Central memory CD8-positive, alpha-beta T cell (primary cell): ENCODE results near the gene C16orf46.

ENCODE experiments used
- ATAC-seq: fragments of 150-1000 bp; cut with Tn5 transposase; replicated peaks from 2 replicates; pipeline ENCODE4 v1.10.0; 2022; ENCODE audit warnings: mild to moderate bottlenecking, moderate FRiP score, moderate number of reproducible peaks; ENCODE audit not compliant: poor library complexity, severe bottlenecking; ENCODE audit errors: extremely low read depth
- DNase-seq, 2 donors: peaks; one replicate each; pipeline ENCODE4 v3.0.0; 2021; ENCODE audit warnings: low spot score in 2 of 2
- H3K27ac Mint-ChIP-seq: one replicate; pipeline ENCODE4 v1.8.0; 2022; ENCODE audit warnings: low read depth, mild to moderate bottlenecking, moderate library complexity, mixed read lengths
- H3K27me3 Mint-ChIP-seq: one replicate; pipeline ENCODE4 v1.8.0; 2022; ENCODE audit warnings: mixed read lengths
- H3K36me3 Mint-ChIP-seq: one replicate; pipeline ENCODE4 v1.8.0; 2022; ENCODE audit warnings: mild to moderate bottlenecking, moderate library complexity, mixed read lengths; ENCODE audit not compliant: insufficient read depth
- H3K4me1 Mint-ChIP-seq: one replicate; pipeline ENCODE4 v1.8.0; 2022; ENCODE audit warnings: mixed read lengths
- H3K4me3 Mint-ChIP-seq: one replicate; pipeline ENCODE4 v1.8.0; 2022; ENCODE audit warnings: mild to moderate bottlenecking, moderate library complexity, mixed read lengths
- H3K9me3 Mint-ChIP-seq: one replicate; pipeline ENCODE4 v1.8.0; 2022; ENCODE audit warnings: mixed read lengths

C16orf46 gene

DNA sequence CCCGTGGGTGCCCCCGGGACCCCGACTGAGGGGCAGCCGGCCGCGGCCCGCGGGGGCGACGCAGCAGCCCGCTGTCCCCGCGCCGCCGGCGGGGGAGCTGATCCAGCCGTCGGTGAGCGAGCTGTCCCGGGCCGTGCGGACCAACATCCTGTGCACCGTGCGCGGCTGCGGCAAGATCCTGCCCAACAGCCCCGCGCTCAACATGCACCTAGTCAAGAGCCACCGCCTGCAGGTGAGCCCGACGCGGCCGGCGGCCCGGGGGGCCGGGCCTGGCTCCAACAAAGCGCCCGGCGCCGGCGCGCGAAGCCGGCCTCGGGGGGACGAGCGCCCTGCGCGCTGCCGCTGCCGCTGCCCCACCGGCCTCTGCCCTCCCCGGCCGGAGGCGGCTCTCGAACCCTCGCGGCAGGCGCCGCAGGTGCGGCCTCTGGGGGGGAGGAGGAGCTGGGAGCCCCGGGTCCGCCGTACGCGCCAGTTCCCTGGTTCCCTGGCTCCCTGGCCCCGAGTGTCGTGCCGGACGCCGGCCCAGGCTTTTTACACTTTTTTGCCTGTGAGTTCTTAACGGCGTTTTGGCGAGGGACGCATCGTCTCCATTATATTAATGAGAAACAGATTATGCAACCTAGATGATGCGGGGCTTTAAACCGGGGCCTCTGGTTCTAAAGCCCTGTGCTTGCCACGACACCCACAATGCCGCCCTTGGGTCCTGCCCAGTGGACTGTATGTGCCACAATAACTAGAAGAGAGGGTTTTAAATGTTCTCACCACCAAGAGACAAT lies 40.9 kb downstream of the C16orf46 start:
- Mint-ChIP-seq H3K27me3 (no peaks in the 10 kb centered on the region), H3K9me3 (no peaks in the 10 kb centered on the region), H3K27ac (peak overlapping the region; percentile 74), H3K4me3 (peak overlapping the region; percentile 77), H3K36me3 (peaks cover 3% of the 10 kb centered on the region), H3K4me1 (peaks cover 30% of the 10 kb centered on the region)
- ATAC-seq (peak; percentile 68), DNase-seq (peak in 1 of 2 donors; percentile 21)

DNA sequence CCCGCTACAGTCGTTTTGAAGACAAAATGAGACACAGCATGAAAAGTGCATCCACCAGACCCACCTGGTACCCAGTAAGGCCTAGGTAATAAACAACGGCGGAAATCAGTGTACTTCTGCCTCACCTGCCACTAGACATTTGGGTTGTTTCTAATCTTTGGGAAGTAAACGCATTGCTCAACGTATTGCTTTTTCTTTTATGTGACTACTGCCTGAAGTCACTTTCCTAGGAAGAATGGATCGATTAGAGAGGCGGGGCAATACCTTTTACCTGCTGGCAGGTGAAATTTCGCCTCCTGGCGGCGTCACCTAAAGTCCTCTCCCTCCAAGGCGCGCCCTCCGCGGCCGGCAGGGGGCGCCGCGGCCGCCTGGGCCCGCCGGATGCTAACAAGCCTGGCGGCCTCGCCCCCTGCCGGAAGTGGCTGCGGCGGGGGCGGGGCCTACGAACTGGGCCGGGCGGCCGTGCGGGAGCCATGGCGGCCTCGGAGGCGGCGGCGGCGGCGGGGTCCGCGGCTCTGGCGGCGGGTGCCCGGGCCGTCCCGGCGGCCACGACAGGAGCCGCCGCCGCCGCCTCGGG lies 41.6 kb downstream of the C16orf46 start, which contains the start of gene ATMIN:
Gene ATMIN (plus strand): TSS at position 445 of the 577 bp plus-strand sequence. CDS start 29 bp downstream, at position 474.
- Mint-ChIP-seq H3K4me3 (peak within 1 kb of the TSS; percentile 77), H3K27ac (peak within 1 kb of the TSS; percentile 74), H3K4me1 (peaks cover 26% of the 10 kb centered on the region), H3K9me3 (no peaks in the 10 kb centered on the region), H3K36me3 (peaks cover 1% of the 10 kb centered on the region), H3K27me3 (no peaks in the 10 kb centered on the region)
- peak; percentile 74 to 81 for DNase-seq
- ATAC-seq, result peak; percentile 98

DNA sequence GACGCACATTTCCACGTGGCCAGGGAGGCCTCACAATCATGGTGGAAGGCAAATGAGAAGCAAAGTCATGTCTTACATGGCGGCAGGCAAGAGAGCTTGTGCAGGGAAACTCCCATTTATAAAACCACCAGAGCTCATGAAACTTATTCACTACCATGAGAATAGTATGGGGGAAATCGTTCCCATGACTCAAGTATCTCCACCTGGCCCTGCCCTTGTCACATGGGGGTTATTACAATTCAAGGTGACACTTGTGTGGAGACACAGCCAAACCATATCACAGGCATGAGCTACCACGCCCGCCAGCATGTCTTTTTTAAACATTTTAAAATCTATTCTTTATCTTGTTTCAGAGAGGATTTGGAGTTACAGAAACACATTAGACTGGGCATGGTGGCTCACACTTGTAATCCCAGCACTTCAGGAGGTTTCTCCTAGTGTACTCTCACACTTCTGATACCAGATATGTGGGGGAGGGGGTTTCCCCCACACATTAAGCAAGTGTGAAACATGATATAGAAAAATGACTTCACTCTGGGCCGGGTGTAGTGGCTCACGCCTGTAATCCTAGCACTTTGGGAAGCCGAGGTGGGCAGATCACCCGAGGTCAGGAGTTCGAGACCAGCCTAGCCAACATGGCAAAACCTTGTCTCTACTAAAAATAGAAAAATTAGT lies 47.0 kb downstream of the C16orf46 start:
- H3K36me3 Mint-ChIP-seq, result peaks cover 6% of the 10 kb centered on the region
- H3K9me3 Mint-ChIP-seq, result no peaks in the 10 kb centered on the region
- no peak overlapping the region for H3K4me3 Mint-ChIP-seq
- no peak for ATAC-seq
- H3K27ac Mint-ChIP-seq, result no peak overlapping the region
- no peak for DNase-seq
- no peaks in the 10 kb centered on the region for H3K27me3 Mint-ChIP-seq
- H3K4me1 Mint-ChIP-seq, result no peaks in the 10 kb centered on the region

DNA sequence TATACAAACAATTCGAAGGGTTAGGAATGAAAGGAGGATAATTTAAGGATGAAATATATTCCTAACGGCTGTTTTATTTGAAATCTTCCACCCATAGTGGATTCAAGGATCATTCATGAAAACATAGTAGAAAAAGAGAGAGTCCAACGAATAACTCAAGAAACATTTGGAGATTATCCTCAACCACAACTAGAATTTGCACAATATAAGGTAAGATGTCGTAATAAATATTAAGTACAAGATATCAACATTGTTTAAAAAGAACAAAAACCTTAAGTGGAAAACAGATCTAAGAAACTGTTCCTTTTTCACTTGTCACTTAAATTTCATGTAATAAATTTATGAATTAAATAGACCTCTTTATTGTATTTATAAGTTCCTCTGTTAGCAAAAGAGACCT lies 50.6 kb downstream of the C16orf46 start:
- Mint-ChIP-seq H3K36me3 (peaks cover 7% of the 10 kb centered on the region), H3K9me3 (no peaks in the 10 kb centered on the region), H3K4me1 (no peaks in the 10 kb centered on the region), H3K4me3 (no peak overlapping the region), H3K27ac (no peak overlapping the region), H3K27me3 (no peaks in the 10 kb centered on the region)
- no peak for DNase-seq
- no peak for ATAC-seq

DNA sequence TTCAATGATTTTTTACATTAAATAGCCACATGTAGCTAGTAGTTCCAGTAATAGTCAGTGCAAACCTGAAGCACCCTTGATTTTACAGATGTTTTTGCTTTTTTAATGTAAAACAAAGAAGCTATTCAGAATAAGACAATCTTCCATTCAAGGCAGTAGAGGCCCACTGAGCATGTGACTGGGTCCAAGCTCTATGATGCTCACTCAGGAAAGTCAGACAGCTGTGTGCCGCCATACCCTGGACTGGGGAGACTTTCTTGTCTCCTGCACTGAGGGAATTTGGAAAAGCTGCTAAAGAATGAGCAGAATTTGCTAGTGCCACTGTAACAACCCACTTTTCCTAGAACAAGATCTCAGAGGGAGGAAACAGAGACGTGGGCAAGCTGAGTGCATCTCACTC lies 58.5 kb downstream of the C16orf46 start:
- Mint-ChIP-seq H3K4me3 (no peak overlapping the region), H3K36me3 (peaks cover 17% of the 10 kb centered on the region), H3K27ac (no peak overlapping the region), H3K9me3 (no peaks in the 10 kb centered on the region), H3K4me1 (peaks cover 4% of the 10 kb centered on the region), H3K27me3 (no peaks in the 10 kb centered on the region)
- DNase-seq (no peak), ATAC-seq (no peak)

DNA sequence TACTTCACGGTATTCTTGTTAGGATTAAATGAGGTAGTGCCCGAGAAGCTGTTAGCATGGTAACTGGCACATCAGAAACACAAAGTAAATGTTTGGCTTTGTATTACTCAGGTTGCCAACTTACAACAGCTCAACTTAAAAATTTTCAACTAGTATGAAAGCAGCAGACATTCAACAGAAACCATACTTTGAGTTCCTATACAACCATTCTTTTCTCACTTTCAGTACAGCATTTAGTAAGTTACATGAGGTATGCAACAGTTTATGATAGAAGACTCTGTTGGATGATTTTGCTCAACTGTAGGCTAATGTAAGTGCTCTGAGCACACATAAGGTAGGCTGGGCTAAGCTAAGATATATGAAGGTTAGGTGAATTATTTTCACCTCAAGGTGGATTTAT lies 62.4 kb downstream of the C16orf46 start:
- Mint-ChIP-seq H3K9me3 (no peaks in the 10 kb centered on the region), H3K4me3 (no peak overlapping the region), H3K27ac (no peak overlapping the region), H3K27me3 (no peaks in the 10 kb centered on the region), H3K4me1 (peaks cover 4% of the 10 kb centered on the region), H3K36me3 (peaks cover 18% of the 10 kb centered on the region)
- DNase-seq, result no peak
- ATAC-seq, result no peak

DNA sequence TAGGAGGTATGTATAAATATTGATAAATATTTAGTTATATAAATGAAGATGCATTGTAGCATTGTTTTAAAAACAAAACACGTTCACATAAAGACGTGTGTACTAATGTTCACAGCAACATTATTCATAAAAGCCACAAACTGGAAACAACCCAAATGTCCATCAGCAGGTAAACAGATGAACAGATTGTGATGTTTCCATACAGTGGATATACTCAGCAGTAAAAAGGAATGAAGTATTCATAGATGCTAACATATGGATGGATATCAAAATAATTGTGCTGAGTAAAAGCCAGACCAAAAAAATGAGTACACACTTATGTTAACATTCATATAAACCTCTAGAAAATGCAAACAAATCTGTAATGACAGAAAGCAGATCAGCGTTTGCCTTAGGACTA lies 64.1 kb downstream of the C16orf46 start:
- no peak overlapping the region for H3K4me3 Mint-ChIP-seq
- H3K27me3 Mint-ChIP-seq, result no peaks in the 10 kb centered on the region
- DNase-seq (no peak), ATAC-seq (no peak)
- no peak overlapping the region for H3K27ac Mint-ChIP-seq
- H3K36me3 Mint-ChIP-seq, result peaks cover 15% of the 10 kb centered on the region
- H3K9me3 Mint-ChIP-seq, result no peaks in the 10 kb centered on the region
- peaks cover 4% of the 10 kb centered on the region for H3K4me1 Mint-ChIP-seq
